ENCODE measurements around the gene NUDT16L1.

DNA sequence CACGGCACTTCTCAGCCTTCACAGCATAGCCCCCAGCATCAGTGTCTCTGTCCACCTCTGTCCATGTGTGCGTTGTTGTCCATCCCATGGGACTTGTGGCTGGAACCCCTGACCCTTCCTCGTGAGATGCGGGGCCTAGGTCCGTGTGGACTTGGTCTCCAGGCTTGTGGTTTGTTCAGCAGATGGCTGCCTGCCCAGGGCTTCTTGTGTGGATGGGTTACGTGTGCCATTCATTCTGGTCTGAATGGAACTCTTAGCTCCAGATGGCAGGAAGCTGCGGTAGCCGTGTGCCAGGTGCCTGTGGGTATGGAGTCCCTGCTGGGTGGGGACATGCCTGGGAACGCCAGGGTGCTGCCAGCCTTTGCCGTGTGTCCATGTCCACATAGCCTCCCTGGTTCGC, 31.7 kb upstream of the NUDT16L1 start:
- TF ChIP-seq, protein P1, sequence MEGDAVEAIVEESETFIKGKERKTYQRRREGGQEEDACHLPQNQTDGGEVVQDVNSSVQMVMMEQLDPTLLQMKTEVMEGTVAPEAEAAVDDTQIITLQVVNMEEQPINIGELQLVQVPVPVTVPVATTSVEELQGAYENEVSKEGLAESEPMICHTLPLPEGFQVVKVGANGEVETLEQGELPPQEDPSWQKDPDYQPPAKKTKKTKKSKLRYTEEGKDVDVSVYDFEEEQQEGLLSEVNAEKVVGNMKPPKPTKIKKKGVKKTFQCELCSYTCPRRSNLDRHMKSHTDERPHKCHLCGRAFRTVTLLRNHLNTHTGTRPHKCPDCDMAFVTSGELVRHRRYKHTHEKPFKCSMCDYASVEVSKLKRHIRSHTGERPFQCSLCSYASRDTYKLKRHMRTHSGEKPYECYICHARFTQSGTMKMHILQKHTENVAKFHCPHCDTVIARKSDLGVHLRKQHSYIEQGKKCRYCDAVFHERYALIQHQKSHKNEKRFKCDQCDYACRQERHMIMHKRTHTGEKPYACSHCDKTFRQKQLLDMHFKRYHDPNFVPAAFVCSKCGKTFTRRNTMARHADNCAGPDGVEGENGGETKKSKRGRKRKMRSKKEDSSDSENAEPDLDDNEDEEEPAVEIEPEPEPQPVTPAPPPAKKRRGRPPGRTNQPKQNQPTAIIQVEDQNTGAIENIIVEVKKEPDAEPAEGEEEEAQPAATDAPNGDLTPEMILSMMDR (conservative IDR thresholded peaks at IDR 0.05; ENCODE audit: low read depth, low read length): no peak
- no peak for TF ChIP-seq EZH2 (IDR thresholded peaks at IDR 0.05; ENCODE audit: borderline replicate concordance, low read depth, low read length, poor library complexity, severe bottlenecking)
